Embryonic facial prominence (tissue), 1 donor: ENCODE results near the gene RGS6.
"Not testable (repeated sequence)": the region's sequence is repeated elsewhere in the genome, so short reads cannot be mapped to it uniquely, and the experiment has no call there.

ENCODE experiments used
- DNase-seq: peaks from one replicate; pipeline ENCODE4 v3.0.0-alpha.2; 2016; ENCODE audit errors: extremely low spot score

The RGS6 gene

DNA sequence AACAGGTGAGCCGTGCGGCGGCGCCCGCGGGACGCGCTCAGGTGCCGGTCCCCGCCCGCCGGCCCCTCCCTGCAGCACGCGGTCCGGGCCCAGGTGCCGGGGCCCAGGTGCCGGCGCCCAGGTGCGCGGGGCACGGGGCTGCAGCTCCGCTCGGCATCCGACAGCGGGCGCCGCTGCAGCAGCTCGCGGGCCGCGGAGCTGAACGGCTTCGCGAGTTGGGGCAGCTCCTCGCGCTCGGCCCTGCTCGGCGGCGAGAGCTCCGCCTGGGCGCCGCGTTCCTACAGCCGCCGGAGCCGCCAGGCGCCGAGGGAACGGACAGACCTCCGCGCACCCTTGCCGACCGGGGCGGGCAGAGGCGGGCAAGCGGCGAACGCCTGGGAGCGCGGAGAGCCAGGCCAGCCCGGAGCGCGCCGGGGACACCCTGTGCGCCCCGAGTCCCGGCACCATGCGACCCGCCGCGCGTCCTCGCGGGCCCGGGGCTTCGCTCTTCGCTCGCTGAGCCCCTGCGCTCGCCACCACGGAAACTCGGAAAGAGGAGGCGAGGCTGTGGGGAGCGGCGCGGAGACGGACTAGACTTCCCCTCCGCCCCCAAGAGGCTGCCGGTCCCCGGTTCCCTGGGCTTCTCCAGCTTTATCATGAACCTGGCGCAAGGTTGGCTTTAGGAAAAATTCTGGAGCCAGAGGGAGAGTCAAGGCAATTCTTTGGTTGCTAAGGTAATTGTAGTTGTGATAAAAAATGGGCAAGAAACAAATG is at the start of gene RGS6:
RGS6 (plus strand) TSS at position 201 of the 753 bp plus-strand sequence.
- DNase-seq = no peak

DNA sequence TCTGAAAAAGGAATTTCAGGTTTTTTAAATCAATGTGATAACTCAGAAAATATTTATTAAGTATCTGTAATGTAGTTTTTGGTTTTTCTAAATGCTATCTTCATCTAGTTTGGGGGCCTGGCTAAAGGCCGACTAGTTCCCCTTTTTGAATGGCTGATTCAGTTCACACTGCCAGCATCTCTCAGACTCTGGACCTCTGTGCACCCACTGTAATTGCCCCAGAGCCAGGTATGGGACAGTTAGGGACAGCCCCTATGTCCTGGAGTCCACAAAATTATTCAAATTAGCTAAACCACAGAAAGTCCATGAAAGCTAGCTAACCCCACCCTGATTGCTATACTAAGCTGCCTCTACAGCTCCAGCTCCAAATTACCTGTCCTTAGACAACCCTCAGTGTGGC is 49.1 kb upstream of the RGS6 start:
- no peak for DNase-seq

DNA sequence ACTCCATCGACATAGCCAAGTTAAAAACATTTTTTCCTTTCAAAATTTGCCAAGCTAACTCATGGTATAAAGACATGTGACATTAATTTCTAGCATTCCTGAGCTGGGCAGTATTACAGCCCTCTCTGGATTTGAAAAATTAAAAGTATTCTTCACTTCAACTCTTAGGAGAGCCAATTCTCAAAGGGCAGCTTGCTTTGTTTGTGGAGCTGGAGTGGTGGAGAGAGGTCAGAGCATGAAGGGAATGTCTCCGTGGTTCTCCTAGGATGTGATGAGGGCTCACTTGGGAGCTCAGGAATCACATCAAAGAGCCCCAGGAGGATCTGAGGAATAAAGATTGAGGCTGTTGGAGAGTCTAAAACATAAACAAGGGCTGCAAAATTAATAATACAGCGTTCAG is 46.9 kb upstream of the RGS6 start:
- DNase-seq = no peak

DNA sequence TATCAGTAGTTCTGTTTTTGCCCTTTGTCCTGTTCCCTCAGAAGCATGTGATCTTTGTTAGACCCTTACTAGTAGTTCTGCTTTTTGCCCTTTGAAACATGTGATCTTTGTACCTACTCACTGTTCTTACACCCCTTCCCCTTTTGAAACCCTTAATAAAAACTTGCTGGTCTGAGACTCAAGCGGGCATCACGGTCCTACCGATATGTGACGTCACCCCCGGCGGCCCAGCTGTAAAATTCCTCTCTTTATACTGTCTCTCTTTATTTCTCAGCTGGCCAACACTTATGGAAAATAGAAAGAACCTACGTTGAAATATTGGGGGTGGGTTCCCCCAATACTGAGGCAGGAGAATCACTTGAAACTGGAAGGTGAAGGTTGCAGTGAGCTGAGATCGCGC is 44.4 kb upstream of the RGS6 start:
- not testable (repeated sequence) for DNase-seq

DNA sequence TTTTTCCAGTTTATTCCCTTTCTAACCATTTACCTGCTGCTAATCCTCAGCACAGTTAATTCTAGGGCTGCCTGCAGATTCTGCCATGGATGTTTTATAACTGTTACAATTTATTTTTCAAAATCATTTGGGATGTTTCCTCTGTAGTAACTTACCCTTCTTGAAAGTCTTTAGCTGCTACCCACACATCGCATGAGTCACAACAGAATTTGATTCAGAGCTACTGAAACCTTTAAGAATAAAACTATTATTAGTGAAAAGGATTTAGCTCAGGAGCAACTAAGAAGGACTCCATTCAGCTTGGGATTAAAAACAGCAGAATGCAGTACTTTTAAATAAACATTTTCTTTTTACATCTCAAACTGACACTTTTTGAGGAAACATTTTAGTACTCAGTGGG is 41.7 kb upstream of the RGS6 start:
- DNase-seq = no peak

DNA sequence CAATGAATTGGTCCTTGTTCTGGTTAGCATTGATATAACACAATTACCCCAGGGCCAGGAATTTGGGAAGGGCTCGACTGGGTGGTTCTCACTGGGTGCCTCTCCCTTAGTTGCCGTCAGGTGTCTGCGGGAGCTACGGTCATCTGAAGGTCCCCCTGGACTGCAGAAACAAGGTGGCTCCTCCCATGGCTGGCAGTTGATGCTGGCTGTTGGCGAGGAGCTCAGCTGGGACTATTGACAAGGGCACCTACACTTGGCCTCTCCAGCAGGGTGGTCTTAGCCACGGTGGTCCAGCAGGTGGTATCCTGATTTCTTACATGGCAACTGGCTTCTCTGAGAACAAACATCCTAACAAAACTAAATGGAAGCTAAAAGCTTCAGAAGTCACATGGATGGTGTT is 41.0 kb upstream of the RGS6 start:
- no peak for DNase-seq

DNA sequence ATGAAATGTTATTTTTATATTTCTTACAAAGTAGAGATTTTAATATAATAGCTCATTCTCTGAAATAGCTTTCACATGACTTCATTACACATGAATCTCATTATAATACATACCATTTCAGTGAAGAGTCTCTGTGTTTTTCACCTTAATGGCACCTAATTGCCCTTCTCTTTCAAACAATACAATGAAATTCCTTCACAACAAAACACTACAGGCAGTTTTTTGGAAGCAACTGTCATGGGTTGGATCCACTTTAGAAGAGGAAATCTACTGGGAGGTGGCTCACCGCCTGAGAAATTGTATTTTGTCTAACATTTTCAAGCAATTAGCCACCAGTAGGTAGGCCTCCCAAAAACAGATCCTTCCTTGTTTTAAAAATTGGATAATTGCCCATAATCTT is 40.3 kb upstream of the RGS6 start:
- no peak for DNase-seq

DNA sequence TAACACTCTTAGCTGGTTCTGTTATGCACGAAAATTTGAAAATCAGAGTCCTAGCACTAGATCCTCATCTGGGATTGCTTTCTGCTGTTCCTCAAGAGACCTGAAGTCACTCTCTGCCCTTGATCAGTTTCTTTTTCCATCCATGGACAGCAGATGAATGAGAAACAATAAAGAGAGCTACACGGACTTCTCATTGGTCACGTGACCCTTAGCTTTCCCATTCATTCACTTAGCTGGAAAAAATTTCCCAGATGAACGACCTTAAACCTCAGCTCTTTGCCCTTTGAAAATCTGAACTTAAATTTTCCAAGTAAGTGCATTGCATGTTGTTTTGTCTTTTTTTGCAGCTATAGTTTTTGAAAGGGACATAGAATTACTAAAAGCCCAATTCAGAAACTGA is 27.2 kb upstream of the RGS6 start:
- no peak for DNase-seq

DNA sequence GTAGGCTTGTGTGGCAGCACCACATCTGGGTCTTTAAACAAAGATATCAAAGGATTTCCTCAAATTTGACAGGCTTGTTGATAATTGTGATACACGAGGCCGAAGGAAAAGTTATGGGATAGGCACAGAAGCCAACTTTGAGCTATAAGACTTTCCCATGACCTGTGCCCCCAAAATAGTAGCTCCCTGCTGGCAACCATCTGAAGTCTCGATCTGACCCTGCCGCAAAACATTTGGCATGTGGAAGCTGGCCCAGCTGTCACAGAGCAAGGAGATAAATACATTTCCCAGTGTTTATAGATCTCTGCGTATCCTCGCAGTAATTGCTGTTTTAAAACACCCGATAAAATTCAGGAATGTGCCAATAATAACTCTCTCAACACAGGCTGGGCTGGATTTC is 26.4 kb upstream of the RGS6 start:
- no peak for DNase-seq

DNA sequence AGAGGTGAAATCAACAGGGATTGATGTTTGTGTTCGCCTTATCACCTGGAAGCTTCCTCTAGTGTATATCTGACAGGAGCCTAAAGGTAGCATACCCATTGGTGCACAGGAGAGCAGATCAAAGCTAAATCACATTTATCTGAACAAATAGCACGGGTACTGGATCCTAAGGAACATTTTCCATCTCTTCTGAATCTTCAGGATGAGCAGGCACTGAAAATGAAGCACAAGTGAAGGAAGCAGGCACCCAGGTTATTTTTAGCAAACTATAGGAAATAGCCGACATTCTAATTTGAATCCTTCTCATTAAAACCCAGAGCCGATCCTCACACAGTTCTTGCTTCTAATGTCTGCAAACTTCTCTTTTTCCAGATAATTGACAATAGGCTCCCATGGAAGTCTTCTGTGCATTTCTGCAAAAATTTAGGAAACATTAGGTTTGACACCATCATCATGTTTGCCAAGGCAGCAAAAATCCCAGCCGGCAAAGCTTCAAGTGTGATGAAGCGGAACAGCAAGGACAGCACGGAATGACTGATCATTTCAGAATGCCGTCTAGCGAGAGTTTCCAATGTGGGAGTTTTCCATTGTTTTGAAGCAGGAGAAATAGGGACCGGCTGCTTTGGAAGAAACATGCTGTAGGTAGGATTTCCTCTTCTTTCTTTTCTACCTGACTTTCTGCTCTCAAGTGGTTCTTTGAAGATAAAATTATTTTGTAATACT is 24.3 kb upstream of the RGS6 start:
- DNase-seq = no peak

DNA sequence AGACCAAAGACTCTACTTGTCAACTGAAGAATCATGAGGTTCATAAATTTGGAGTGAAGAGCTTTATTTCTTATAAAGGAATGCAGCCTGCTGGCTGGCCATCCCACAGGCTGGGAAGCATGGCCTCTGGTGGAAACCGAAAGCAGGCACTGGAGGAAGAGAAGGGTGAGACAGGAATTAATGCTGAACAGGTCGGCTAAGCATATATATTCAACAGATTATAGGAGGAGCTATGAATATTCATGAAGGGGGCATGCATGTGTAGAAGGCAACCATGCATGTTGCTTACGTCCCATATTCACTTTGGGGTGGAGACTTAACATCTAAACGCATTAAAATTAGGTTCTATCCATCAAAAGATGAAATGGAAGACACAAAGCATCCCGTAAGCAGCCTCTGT is 20.6 kb upstream of the RGS6 start:
- DNase-seq = no peak

DNA sequence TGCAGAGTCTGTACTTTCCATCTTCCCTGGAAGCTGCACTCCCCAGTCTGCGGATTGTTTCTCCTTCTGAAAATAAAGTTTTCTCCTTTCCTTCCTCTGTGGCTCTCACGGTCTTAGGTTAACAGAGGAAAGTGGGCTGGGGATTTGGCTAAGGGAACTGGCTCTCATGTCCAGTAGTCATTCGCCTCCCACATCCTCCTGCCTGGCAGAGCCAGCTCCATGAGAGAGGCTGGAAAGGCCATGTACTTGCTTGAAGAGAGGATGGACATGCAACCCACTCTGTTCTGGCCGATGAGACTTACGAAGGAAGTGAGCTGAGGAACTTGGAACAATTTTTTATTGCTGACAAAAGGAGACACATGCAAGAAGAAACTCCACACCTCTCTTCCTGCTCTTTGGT is 18.9 kb upstream of the RGS6 start:
- no peak for DNase-seq

DNA sequence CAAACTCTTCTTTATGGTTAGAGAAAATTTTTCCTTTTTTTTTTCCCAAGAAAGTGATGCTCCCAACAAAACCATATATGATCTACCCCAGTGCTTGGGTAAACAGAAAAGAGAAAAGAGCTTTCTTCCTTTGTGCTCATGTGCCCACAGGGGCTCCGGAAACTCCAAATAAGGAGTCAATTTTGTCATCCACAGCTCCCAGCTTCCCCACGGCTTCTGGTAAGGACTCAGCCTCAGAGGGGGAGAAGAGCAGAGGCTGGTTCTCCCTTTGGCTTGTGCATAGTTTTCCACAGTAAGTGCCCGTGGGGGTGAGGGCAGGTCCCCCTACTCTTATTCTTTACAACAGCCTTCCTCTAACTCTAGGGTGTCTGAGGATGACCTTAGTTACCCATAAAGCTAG is 13.3 kb upstream of the RGS6 start:
- no peak for DNase-seq

DNA sequence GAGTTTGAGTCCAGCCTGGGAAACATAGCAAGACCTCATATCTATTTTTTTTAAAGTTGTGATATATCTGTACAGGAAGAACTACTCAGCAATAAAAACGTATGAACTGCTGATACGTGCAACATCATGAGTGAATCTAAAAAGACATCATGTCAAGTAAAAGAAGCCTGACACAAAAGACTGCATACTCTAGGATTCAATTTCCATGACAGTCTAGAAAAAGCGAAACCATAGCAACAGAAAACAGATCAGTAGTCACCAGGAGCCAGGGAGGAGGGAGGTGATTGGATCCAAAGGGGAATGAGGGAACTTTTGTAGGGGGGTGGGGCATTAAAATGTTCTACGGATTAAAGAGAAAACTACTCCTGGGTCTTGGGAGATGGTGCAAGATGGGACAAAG is 8.7 kb upstream of the RGS6 start:
- DNase-seq = no peak

DNA sequence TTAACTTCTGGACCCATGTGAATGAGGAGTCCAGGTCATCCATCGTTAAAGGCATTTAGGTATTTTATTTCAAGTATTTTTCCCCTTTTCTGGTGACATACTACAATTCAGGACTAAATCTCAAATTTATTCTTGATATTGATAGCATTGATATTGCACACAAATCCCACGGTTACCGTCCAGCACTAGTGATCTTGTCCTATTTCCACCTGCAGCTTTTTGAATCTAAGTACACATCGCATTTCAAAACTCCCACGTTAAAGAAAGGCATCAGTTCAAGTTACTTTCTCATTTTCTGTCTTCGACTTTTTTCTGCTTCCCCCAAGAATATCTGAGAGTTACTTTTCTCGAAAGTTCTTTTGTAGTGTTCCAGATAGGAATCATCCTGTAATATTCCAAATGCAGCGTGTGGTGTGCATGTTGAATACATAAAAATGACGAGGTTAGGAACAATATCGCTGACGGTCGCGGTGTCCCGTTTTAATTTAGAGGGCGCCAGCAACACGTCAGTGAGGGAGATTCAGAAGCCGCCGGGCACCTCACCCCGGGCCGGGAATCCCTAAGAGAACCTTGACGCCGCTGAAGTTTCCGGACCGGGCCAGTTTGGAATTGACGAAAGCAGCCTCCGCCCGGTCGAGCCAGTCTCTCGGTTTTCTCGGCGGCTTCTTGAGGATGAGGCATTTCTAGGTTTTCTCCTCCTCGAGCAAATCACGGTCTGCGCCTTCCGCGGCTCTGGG is 569 bp upstream of the RGS6 start:
- DNase-seq = no peak

DNA sequence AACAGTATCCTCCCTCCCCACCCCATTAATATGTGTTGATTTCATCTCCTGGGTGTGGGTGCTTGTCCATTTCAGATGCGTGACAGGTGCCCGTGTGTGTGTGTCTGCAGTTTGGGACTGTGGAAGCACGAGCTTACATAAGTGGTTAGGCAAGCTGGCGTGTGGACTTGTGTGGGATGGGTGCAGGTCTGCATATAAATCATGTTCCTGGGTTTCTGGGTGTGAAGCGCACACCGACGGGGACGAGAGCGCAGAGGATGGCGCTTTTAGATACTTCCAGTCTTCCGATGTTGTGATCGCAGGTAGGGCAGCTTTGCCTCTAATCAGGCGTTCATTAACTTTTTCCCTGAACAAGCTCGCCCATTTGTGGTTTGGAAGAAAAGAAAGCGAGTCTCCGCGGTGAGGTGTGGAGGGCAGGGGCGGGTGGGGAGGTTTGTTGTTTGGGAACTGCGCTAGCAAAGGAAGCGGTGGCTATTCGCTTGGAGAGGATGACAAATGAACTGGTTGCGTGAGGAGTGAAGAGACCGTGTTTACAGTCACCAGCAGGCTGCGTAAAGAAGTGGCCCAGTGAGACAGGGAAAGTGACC is 865 bp downstream of the RGS6 start:
- no peak for DNase-seq

DNA sequence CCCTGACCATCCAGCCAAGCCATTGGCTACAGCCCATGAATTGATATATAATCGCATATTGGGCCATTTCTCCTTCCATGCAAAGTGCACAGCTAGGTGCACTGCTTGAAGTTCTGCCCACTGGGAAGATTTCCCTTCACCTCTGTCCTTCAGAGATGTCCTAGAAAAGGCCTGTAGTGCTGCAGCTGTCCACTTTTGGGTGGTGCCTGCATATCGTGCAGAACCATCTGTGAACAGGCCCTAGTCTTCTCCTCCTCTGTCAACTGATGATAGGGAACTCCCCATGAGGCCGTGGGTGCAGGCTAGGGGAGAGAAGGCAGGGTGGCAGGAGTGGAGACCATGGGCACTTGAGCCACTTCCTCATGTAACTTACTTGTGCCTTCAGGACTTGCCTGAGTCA is 6.0 kb downstream of the RGS6 start:
- DNase-seq = not testable (repeated sequence)

DNA sequence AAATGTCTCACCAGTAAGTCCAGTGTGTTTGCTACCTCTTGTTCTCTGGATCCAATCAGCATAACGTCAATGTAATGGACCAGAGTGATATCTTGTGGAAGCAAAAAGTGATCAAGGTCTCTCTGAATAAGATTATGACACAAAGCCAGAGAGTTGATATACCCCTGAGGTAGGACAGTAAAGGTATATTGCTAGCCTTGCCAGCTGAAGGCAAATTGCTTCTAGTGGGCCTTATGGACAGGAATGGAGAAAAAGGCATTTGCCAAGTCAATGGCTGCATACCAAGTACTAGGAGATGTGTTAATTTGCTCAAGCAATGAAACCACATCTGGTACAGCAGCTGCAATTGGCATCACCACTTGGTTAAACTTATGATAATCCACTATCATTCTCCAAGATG is 7.1 kb downstream of the RGS6 start:
- DNase-seq = not testable (repeated sequence)

DNA sequence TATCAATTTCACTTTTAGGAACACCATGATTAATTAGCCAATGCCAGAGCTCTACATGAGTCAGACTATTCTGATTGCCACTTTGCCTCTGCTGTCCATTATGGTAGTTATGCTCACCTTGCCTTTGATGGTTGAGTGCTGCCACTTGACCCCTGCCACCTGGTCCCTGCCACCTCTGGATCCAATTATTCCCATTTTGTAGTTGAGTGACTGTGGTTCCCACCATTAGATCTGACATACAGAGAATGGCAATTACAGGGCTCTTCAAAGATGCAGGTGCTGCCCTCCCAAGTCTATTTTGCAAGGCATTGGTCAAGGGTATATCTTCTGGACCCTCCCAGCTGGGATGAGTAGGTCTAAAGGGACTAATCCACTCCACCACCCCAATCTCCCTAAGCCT is 8.3 kb downstream of the RGS6 start:
- not testable (repeated sequence) for DNase-seq

DNA sequence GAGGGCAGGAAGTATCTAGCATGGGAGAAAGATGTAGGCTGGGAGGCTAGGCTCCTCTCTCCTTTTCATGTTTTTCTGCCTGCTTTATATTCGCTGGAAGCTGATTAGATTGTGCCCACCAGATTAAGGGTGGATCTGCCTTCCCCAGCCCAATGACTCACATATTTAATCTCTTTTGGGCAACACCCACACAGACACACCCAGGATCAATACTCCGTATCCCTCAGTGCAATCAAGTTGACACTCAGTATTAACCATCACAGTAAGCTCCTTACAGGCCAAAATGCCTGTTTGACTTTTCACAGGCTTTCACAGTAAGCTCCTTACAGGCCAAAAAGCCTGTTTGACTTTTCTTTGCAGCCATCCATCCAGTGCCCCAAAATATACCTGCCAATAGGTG is 9.4 kb downstream of the RGS6 start:
- not testable (repeated sequence) for DNase-seq

DNA sequence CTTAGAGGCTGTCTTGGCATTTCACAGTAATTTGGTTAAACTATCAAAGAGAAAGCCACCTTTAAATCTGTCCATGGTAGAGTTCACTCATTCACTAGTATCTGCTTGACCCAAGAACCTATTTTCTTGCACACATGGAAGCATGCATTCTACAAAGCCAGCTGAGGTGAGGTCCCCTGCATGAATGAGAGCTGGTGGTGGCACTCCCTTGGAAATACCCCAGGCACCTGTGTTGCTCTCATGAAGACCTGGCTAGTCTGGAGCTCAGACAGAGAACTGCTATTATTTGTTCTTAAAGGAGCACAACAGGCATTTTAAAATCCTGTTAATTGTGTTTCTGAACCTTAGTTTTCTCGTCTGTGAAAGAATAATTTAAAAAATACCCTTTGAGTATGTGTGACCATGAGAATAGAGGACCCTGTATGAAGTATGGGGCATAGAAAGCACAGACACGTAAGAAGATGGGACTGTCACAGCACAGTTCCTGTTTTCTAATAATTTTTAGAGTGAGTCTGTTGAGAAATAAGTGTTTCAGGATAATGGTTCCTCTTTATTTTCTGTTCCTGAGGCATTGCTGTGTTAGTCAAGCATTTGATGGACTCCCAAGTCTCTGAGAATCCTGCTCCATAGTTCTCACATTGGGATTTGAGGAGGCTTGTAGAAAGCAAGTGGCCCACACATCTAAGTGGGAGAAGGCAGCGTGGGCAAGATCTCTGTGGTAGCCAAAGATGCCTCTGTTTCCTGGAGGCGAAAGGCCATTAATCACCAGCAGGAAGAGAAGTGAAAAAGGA is 10.9 kb downstream of the RGS6 start:
- no peak for DNase-seq

DNA sequence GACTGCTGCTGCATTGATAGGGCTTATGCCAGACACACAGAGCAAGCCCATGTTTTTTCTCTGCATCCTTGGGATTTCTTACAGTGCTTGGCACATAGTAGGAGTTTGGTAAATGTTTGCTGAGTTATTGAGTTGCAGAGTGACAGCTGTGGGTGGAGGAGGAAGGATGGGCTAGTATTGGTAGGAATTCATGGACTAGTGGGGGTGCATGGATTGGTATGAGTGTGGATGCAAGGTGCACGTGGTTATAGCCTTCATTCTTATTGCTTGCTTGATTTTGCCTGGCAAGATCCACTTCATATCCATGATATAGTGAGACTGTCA is 11.4 kb downstream of the RGS6 start:
- DNase-seq = no peak
